Rectal smooth muscle tissue (tissue), 1 donor: ENCODE data around the gene SERPINA9.
"Not testable (repeated sequence)": the region's sequence is repeated elsewhere in the genome, so short reads cannot be mapped to it uniquely, and the experiment has no call there.

Experiments used
- H3K27ac ChIP-seq: one replicate; pipeline ENCODE4 v1.7.0; 2013; ENCODE audit warnings: low read depth, low read length, inconsistent platforms
- H3K27me3 ChIP-seq: one replicate; pipeline ENCODE4 v1.7.0; 2013; ENCODE audit warnings: low read length; ENCODE audit not compliant: control insufficient read depth, insufficient read depth
- H3K36me3 ChIP-seq: one replicate; pipeline ENCODE4 v1.7.0; 2013; ENCODE audit warnings: low read length; ENCODE audit not compliant: control insufficient read depth, insufficient read depth
- H3K4me1 ChIP-seq: one replicate; pipeline ENCODE4 v1.7.0; 2013; ENCODE audit warnings: low read length; ENCODE audit not compliant: control insufficient read depth, insufficient read depth
- H3K4me3 ChIP-seq: one replicate; pipeline ENCODE4 v1.7.0; 2013; ENCODE audit warnings: low read length
- H3K9ac ChIP-seq: one replicate; pipeline ENCODE4 v1.7.0; 2013; ENCODE audit warnings: low read length

The SERPINA9 gene

DNA sequence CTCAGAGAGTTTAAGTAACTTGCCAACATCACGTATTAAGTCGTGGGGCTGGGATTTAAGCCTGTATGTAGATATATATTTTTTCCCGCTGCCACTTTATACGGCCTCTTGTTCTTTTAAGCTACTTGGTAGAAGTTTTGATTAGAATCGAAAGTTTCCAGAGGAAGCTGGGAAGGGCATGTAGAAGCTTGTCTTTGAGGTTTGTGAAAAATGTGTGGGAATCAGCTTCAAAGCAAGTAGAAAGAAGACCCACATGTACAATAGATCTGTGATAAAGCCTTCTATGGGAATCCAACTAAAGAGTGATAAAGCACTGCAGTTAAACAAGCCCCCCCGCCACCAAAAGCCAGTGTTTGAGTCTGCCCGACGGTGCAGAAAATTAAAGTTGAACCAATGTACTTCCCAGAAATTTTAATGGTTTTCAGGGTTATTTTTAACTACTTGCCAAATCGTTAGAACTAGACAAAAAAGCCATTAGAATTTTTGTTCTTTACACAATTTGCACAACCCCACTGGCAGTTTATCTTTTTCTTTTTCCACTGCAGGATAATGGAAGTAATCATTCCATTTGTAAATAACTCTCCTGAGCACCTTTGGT is 48.9 kb downstream of the SERPINA9 start:
- no peaks in the 10 kb centered on the region for H3K4me1 ChIP-seq

DNA sequence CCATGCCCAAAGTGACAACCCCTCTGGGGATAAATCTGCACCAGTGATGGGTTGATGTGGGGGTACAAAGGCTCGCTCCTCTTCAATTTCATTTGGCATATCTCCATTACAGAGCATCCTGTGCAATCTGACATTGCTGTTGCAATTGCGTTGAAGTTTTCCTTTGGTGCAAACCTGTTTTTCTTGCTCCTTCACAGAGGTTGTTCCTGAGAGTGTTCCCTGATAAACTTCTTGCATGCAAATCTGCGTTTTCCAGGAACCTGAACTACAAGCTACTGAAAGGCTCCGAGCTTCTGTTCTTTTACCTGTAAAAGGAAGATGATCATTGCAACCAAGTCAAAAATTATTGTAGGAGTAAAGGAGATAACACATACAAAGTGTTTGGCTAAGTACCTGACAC is 49.5 kb downstream of the SERPINA9 start:
- Histone ChIP-seq H3K9ac (no peak overlapping the region), H3K27ac (no peak overlapping the region), H3K4me3 (no peak overlapping the region), H3K36me3 (no peaks in the 10 kb centered on the region), H3K4me1 (no peaks in the 10 kb centered on the region), H3K27me3 (no peaks in the 10 kb centered on the region)

More for the DNA sequence above, 48.9 kb downstream of the SERPINA9 start:
- H3K4me3 ChIP-seq, result no peak overlapping the region
- H3K27ac ChIP-seq, result no peak overlapping the region
- no peak overlapping the region for H3K9ac ChIP-seq
- no peaks in the 10 kb centered on the region for H3K27me3 ChIP-seq
- H3K36me3 ChIP-seq, result no peaks in the 10 kb centered on the region

DNA sequence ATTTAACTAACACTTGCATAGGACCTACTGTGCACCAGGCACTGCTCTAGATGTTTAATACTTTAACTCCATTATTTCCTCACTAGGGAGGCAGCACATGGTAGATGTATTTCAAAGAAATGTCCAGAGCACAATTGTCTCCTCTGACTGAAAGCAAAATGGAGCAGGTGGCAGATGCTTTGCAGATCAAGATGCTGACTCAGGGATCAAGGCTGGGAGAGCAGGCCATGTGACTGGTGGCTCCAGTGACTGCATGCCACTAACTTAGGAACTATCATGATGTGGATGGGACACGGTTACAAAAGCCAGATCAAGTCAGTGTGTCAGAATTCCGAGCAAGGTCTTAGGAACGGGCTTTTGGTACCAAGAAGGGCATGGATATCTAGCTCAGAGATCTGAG is 51.6 kb downstream of the SERPINA9 start:
- H3K27ac ChIP-seq, result no peak overlapping the region
- no peak overlapping the region for H3K9ac ChIP-seq
- no peak overlapping the region for H3K4me3 ChIP-seq
- H3K4me1 ChIP-seq, result no peaks in the 10 kb centered on the region
- H3K27me3 ChIP-seq, result no peaks in the 10 kb centered on the region
- H3K36me3 ChIP-seq, result no peaks in the 10 kb centered on the region

DNA sequence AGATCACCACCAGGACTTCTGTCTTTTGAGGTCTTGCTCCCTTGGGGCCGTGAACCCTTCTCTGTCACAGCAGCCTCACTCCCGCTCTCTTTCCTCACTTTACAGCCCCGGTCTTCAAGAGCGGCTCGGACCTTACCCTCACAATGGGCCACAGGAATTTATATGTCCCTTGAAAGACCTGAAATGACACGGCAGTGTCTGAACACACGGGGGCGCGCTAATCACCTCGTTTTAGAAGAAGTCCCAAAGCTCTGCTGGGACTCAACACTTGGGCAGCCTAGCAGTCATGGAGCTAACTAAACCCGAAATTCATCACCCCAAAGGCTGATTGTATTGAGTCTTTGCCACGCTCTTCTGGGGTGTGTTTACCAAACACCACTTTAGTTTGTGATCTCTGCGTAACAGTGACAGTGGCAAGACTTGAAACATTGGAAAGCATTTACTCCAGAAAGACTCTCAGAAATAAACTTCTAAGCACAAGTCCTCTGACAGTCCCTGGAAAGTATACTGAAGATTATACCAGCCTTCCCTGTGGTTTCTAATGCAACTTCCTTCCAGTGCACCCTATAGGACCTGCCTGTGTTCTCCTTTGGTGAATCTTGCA is 52.4 kb downstream of the SERPINA9 start:
- Histone ChIP-seq H3K27ac (no peak overlapping the region), H3K36me3 (no peaks in the 10 kb centered on the region), H3K27me3 (no peaks in the 10 kb centered on the region), H3K4me3 (no peak overlapping the region), H3K4me1 (no peaks in the 10 kb centered on the region), H3K9ac (no peak overlapping the region)

DNA sequence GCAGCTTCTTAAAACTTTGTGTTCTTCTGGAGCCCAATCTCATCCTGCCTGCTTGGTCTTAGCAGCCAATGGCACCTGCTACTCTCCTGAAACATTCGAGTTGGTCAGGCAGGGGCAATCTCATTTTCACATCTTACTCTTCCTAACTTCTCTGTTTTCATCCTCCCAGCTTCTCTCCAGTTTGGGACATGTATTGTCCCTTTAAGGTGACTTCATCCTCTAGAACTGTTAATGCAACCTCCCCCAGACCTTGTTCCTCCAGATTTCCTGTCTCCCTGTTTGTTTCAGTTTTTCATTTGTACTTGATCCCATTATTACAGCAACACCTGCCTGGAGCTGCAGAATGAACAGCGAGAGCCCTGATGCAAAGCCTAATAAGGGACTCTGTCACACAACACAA is 54.7 kb downstream of the SERPINA9 start:
- Histone ChIP-seq H3K4me1 (no peaks in the 10 kb centered on the region), H3K27me3 (no peaks in the 10 kb centered on the region), H3K9ac (no peak overlapping the region), H3K36me3 (no peaks in the 10 kb centered on the region), H3K4me3 (no peak overlapping the region), H3K27ac (no peak overlapping the region)

DNA sequence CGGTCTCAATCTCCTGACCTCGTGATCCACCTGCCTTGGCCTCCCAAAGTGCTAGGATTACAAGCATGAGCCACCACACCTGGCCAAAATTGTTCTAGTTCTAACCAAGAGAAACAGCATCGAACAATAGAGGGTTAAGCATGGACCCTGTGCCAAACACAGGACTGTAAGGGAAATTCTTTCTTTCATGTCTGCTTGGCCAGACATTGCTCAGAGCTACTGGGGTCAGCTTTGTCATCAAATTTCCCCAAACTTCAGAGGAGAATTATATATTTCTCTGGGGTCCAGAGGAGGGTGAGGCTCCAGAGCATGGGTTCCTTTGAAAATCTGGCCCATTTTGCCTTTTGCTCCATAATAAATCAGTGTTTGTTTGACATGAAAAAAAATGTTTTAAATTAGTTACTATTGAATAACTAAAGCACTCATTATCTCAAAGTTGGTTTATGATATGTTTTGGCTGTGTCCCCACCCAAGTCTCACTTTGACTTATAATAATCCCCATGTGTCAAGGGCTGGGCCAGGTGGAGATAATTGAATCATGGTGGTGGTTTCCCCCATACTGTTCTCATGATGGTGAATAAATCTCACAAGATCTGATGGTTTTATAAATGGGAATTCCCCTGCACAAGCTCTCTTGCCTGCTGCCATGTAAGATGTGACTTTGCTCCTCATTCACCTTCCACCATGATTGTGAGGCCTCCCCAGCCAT is 58.3 kb downstream of the SERPINA9 start:
- H3K4me3 ChIP-seq, H3K27ac ChIP-seq, H3K36me3 ChIP-seq, H3K4me1 ChIP-seq, H3K27me3 ChIP-seq, H3K9ac ChIP-seq: not testable (repeated sequence)
